Hematopoietic multipotent progenitor cell treated with erythropoietin and hydrocortisone succinate and interleukin-3 and kit ligand, for 17 days (in vitro differentiated cells): Measurements from ENCODE around the gene LRRC3B.

Experiments used
- DNase-seq: peaks from one replicate; pipeline ENCODE4 v3.0.0-alpha.2; 2015; ENCODE audit warnings: low spot score

The LRRC3B gene

GRCh38 chr3:26630669-26631389, 8.3 kb downstream of the LRRC3B start:
- no peak for DNase-seq

- no peak for DNase-seq
Observed at GRCh38 chr3:26631390-26631738, 8.8 kb downstream of the LRRC3B start.

GRCh38 chr3:26634601-26635000, 12.0 kb downstream of the LRRC3B start:
- DNase-seq: no peak

GRCh38 chr3:26636096-26636727, 13.6 kb downstream of the LRRC3B start:
- DNase-seq: no peak

- no peak for DNase-seq
Observed at GRCh38 chr3:26637698-26638097, 15.1 kb downstream of the LRRC3B start.

GRCh38 chr3:26638113-26638512, 15.5 kb downstream of the LRRC3B start:
- DNase-seq: no peak

- no peak for DNase-seq
Observed at GRCh38 chr3:26639339-26639738, 16.8 kb downstream of the LRRC3B start.

GRCh38 chr3:26647078-26647477, 24.5 kb downstream of the LRRC3B start:
- DNase-seq: no peak

GRCh38 chr3:26648461-26648860, 25.9 kb downstream of the LRRC3B start:
- DNase-seq: no peak

- no peak for DNase-seq
Observed at GRCh38 chr3:26652164-26652563, 29.6 kb downstream of the LRRC3B start.

- DNase-seq: no peak
Observed at GRCh38 chr3:26653811-26654425, 31.3 kb downstream of the LRRC3B start.

GRCh38 chr3:26655231-26655630, 32.7 kb downstream of the LRRC3B start:
- no peak for DNase-seq

- DNase-seq: no peak
Observed at GRCh38 chr3:26657348-26657976, 34.9 kb downstream of the LRRC3B start.

GRCh38 chr3:26668171-26668570, 45.6 kb downstream of the LRRC3B start:
- DNase-seq: no peak

GRCh38 chr3:26668696-26669095, 46.1 kb downstream of the LRRC3B start:
- no peak for DNase-seq

GRCh38 chr3:26675336-26675735, 52.8 kb downstream of the LRRC3B start:
- no peak for DNase-seq

GRCh38 chr3:26681632-26682031, 59.1 kb downstream of the LRRC3B start:
- no peak for DNase-seq

- DNase-seq: no peak
Observed at GRCh38 chr3:26682406-26682805, 59.8 kb downstream of the LRRC3B start.

GRCh38 chr3:26683902-26684301, 61.3 kb downstream of the LRRC3B start:
- DNase-seq: no peak

GRCh38 chr3:26687466-26687865, 64.9 kb downstream of the LRRC3B start:
- no peak for DNase-seq

GRCh38 chr3:26699553-26699952, 77.0 kb downstream of the LRRC3B start:
- no peak for DNase-seq

GRCh38 chr3:26703519-26703918, 80.9 kb downstream of the LRRC3B start:
- no peak for DNase-seq

GRCh38 chr3:26704736-26705135, 82.2 kb downstream of the LRRC3B start:
- DNase-seq: no peak
